Activated CD4-positive, alpha-beta T cell treated with anti-CD3 and anti-CD28 coated beads, Interleukin-2, Interleukin-4, amounts not matched to agents 100 ng/mL and 50 ng/mL, durations not matched to agents 16 hours and 8 hours (primary cell): ENCODE results near the gene SELENOO.
"Not testable (repeated sequence)": the region's sequence is repeated elsewhere in the genome, so short reads cannot be mapped to it uniquely, and the experiment has no call there.

Source experiments
- DNase-seq: peaks from one replicate; pipeline ENCODE4 v3.0.0-alpha.2; 2020; ENCODE audit warnings: low spot score

The SELENOO gene, protein sequence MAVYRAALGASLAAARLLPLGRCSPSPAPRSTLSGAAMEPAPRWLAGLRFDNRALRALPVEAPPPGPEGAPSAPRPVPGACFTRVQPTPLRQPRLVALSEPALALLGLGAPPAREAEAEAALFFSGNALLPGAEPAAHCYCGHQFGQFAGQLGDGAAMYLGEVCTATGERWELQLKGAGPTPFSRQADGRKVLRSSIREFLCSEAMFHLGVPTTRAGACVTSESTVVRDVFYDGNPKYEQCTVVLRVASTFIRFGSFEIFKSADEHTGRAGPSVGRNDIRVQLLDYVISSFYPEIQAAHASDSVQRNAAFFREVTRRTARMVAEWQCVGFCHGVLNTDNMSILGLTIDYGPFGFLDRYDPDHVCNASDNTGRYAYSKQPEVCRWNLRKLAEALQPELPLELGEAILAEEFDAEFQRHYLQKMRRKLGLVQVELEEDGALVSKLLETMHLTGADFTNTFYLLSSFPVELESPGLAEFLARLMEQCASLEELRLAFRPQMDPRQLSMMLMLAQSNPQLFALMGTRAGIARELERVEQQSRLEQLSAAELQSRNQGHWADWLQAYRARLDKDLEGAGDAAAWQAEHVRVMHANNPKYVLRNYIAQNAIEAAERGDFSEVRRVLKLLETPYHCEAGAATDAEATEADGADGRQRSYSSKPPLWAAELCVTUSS

DNA sequence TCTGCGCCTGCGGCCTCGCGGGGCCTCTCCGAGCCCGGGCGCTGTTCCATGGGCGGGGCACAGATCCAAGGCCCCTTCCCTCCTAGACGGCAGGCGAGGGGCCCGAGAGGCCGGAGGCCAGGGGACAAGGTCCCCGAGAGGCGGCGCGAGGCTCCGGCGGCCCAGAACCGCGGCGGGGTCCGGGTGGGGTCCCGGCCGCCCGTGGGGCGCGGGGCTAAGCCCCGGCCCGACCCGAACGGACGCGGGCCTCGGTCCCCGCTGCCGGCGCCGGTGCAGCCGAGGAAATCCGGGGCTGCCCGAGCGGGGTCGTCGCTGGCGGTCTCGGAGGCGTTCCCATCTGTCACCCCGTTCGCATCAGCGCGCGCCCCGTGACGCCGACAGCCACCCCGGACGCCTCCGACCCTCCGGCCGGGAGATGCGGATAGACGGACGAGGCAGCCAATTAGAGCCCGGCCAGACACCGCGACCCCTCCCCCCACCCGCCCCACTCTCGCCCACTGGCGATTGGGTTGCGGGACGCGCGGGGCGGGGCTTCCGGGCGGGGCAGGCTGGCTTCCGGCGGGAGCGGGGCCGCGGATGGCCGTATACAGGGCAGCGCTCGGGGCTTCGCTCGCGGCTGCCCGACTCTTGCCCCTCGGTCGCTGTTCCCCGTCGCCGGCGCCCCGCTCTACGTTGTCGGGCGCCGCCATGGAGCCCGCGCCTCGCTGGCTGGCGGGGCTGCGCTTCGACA lies at the start of gene SELENOO:
TSS of gene SELENOO (plus strand) at position 551 of the 730 bp plus-strand sequence. CDS start at position 577, 26 bp downstream.
- DNase-seq: peak; percentile 91

DNA sequence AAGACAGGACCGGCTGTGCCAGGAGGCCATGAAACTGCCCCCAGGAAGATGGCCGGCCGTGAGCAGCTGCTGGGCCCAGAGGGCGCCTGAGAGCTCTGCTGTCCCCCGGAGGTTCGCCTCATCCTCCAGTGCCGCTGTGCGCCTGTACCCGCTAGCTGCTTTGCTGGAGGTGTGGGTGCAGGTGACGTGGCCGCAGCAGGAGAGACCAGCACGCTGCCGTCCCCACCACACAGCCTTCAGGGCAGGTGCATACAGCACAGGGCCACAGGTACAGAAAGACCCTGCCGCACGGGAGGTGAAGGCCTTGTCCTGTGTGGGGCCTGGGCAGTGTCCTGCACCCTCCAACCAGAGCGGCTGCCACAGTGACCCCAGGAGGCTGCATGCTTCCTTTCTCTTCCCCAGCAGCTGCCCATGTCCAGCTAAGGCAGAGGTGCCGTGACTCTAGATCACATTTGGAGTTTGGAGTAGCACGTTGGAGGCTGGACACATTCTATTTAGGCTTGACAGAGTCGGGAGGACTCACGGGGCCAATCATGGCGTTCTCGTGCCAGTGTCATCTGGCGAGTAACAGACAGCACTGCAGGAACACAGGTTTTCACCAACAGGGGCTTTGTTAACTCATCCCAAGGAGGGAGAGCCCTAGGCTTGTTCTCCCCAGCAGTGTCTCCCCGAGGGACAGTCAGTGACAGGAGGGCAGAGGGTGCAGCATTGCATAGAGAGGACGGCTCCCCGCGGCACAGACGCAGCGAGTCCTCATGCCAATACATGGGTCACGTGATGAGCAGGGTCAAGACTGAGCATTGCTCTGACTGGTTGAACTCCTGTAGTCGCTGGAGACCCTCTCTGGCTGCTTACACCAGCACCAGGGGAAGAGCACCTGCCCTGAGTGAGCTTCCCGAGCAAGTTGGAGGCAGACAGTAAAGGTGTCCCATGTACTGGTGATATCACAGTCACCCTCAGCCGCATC lies 49.0 kb upstream of the SELENOO start:
- DNase-seq: no peak

DNA sequence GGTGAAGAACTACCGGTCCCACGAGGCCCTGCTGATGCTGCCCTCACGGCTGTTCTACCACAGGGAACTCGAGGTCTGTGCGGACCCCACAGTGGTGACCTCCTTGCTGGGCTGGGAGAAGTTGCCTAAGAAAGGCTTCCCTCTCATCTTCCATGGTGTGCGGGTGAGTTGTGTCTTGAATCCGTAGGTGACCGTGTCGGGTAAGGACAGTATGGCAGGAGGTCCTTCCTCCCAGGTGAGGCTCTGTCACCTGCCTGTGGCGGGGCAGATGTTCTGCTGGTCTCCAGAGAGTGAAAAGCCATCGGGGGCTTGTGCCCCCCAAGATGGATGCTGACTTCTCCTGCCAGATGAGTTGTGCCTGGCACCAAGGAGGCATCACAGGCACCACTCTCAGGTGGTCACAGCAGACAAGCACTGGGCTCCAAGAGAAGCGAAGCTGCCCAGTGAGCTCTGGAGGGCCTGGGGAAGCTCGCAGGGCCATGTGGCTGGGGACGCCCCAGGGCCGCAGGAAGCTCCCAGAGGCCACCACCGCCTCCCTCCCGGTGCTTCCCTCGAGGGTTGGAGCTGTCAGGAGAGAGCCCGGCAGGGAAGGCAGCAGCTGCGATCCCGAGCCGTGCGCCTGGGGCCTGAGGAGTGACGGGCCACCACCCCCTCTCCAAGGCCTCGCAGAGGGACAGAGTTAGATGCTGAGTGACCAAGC lies 47.6 kb upstream of the SELENOO start:
- DNase-seq: no peak

DNA sequence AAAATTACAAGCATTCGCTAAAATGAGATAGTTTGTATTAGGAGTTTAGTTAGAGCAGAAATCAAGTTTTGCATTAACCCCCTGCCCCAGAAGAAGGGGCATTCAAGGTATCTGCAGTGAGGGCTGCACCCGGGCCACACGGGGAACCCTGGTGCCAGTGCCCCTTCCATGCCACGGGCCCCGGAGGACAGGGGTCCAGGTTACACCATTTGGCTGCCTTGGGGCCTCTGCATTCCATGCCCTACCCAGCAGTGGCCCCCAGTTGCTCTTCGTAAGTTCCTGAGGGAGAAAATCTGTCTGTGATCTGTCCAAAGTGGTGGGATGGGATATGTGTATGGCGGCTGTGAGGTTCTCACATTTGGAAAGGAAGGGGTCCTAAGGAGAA lies 47.1 kb upstream of the SELENOO start:
- DNase-seq: no peak

DNA sequence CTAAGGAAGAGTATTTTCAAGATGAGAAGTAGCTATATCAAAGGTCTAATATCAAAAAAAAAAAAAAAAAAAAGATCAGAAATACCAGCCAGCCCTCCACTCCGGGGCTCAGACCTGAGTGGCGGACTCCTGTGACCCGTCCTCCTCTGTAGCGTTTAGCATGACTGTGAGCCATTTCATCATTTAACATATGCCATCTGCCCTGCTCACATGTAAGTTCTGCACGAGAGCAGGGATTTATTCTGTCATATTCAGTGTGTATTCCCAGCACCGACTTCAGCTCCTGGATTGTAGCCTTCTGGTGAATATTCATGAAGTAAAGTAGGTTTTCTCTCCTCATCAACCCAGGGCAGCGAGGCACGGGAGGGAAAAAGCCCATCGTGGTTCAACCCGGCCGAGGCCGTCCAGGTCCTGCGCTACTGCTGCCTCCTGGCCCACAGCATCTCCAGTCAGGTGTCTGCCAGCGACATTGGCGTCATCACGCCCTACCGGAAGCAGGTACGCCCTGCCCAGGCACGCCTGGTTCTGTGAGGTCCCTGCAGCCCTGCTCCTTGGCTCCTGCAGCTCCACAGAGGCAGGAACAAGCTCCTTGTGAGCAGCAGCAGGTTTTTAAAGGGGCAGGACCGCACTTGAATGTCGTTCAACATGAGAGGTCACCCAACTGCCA lies 43.0 kb upstream of the SELENOO start:
- DNase-seq: no peak

DNA sequence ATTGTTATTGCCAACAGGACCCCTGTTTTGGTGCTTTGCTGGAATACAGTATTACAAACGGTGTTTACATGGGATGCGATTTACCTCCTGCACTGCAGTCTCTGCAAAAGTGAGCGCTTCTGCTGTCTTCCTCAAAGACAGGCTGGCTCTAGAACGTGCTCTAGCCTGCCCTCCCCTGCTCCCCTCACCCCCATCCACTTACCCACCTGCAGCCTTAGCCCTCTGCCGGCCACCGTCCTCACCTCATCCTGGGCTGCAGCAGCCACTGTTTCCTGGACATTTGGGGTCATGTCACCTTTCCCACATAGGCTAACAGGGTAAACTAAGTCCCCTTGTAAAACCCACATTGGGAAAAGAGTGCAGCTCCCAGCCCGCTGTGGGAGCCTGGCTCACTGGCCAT lies 39.9 kb upstream of the SELENOO start:
- no peak for DNase-seq

DNA sequence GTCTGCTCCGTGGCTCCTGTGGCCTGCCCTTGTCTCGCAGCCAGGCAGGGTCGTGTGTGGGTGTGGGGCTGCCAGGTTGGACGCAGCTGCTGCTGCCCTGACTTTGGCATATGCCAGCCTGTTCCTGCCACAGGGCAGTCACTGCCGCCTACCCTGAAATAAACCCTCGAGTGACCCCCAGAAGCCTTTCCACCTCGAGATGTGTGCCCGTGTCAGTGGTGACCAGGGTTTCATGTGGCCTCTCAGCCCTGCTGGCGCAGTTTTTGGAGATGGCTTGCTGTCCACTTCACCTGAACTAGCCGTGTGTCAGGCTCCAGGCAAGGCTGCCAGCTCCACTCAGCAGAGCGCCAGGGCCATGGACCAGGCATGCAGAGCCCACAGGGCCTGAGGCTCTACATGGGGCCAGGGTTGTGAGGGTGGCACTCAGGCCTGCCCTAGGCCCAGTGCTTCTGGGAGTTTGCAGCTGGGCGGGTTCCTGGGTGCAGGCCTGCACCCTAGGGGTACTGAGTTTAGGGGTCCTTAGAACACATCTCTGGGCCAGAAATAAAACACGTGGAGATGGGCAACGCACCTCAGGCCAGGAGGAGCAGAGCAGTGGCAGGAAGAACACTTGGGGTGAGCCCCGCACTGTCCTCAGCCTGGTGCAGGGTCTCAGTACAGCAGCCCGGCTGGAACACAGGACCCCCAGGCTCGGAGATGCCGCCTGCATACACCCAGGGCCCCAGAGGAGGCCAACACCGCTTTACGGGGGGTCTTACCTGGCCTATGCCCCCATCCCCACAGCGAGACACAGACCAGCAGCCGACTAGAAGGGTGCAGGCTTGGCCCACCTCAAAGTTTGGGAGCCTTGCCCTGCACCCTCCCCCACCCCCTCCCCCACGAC lies 39.1 kb upstream of the SELENOO start:
- no peak for DNase-seq

DNA sequence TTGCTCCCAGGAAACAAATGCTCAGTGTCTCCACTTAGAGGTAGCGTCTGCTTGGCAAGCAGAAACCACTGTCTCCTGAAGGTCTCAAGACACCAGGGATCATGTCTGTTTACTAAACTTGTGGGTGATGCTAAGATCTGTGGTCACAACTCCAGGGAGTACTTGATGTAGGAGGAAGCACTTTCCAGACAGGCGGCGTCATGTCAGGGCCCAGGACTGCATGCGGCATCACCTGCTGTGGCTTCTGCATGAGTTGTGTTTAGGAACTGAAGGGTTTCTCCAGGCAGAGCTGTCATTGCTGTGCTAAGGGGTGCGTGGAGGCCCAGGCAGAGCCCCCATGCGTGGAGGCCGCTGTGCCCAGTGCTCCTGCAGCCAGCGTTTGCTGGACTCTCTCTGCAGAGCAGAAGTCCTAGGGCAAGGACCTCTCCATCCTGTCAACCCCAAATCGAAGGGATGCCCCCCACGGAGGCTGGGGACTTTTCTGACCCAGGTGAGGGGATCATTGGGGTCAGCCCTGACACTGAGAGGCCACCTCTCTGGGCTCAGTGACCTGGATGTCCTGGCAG lies 38.3 kb upstream of the SELENOO start:
- DNase-seq: no peak

DNA sequence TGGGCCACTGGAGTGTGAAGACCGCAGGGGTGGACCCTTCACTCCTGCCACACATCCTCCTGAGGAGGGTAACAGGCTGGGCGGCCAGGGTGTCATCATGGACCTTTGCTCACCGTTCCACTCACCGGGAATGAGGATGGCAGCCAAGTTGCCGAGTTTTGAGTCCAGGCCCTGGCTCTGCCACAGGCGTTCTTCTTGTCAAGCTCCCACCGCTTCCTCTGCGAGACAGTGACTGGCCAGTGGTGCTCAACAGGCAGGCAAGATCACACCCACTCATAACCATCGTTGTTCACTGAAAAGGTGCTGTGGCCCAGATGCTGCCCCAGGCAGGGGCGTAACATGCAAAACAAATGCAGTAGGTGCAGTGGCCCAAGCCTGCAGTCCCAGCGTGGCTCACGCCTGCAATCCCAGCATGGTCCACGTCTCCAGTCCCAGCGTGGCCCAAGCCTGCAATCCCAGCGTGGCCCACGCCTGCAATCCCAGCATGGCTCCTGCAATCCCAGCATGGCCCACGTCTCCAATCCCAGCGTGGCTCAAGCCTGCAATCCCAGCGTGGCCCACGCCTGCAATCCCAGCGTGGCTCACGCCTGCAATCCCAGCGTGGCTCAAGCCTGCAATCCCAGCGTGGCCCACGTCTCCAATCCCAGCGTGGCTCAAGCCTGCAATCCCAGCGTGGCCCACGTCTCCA lies 35.2 kb upstream of the SELENOO start:
- no peak for DNase-seq

DNA sequence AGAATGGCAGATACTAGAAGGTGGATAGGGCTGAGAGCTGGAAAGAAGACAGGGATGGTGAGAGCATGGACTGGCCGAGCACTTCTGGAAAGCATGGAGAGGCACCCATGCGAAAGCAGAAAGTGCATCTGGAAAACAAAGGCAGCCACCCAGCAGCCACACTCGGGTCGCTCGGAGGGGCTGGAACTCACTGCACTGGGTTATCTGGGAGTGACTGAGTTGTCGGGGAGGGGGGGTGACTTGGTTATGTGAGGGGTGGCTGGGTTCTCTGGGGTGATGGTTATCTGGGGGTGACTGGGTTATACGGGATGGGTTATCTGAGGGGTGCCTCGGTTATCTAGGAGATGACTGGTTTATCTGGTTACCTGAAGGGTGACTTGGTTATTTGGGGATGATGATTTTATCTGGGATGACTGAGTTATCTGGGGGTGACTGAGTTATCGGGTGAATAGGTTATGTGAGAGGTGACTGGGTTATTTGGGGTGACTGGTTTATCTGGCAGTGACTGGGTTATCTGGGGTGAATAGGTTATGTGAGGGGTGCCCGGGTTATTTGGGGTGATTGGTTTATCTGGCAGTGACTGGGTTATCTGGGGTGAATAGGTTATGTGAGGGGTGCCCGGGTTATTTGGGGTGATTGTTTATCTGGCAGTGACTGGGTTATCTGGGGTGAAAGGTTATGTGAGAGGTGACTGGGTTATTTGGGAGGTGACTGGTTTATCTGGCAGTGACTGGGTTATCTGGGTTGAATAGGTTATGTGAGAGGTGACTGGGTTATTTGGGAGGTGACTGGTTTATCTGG lies 32.9 kb upstream of the SELENOO start:
- no peak for DNase-seq

DNA sequence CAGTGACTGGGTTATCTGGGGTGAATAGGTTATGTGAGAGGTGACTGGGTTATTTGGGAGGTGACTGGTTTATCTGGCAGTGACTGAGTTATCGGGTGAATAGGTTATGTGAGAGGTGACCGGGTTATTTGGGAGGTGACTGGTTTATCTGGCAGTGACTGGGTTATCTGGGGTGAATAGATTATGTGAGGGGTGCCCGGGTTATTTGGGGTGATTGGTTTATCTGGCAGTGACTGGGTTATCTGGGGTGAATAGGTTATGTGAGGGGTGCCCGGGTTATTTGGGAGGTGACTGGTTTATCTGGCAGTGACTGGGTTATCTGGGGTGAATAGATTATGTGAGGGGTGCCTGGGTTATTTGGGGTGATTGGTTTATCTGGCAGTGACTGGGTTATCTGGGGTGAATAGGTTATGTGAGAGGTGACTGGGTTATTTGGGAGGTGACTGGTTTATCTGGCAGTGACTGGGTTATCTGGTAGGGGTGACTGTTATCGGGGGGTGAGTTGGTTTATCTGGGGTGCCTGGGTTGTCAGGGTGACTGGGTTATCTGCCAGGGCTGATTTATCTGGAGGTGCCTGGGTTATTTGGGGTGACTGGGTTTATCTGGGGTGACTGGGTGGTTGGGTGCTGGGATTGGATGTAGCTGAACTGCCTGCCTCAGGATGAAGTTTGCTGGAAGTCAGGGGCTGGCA lies 32.2 kb upstream of the SELENOO start:
- not testable (repeated sequence) for DNase-seq

DNA sequence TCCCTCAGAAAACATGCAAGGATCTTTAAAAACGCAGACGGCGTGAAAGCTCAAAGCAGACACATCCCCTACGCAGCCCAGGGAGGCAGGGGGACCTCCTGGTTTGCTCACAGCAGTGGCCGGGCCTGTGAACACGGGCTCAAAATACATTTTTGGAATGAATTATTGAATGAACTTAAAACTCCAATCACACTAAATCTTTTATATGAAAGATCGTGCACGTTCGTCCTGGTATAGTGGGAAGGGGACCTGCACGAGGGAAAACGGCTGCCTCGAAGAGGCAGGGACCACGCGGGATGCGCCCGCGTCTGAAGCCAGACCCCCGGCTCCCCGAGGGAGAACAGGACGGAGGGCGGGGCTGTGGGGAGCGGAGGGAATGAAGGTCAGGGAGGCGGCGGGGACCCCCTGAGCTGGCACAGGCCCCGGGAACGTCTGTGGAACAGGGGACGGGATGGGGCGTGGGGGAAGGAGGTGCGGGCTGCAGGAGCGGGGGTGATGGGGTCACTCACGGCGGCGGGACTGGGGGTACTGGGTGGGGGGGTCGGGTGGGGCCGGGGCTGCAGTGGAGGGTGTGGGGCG lies 31.5 kb upstream of the SELENOO start:
- no peak for DNase-seq

DNA sequence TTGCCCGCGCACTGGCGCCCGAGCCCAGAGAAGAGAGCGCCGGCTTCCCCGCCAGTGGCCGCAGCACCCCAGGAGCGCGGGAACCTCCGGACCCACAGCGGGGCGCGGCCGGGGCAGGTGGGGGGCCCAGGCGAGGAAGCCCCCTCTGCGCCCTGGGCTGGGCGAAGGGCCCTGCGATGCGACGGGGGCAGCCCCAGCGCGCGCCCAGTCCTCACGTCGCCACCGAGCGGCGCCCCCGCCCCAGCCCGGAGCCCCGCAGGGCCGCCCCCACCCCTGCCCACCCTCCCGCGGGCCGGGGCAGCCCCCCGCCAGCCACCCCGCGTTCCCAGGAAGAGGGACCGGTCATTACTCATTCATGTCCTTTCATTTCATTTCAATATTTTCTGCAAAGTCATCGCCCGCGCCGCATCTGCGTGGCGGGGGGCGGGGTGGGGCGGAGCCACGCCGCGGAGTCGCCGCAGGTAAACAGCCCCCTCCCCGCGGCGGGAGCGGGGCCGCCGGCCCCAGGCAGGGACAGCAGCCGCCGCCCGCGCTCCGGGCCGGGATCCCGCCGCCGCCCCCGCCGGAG lies 31.0 kb upstream of the SELENOO start:
- DNase-seq: peak; percentile 71

DNA sequence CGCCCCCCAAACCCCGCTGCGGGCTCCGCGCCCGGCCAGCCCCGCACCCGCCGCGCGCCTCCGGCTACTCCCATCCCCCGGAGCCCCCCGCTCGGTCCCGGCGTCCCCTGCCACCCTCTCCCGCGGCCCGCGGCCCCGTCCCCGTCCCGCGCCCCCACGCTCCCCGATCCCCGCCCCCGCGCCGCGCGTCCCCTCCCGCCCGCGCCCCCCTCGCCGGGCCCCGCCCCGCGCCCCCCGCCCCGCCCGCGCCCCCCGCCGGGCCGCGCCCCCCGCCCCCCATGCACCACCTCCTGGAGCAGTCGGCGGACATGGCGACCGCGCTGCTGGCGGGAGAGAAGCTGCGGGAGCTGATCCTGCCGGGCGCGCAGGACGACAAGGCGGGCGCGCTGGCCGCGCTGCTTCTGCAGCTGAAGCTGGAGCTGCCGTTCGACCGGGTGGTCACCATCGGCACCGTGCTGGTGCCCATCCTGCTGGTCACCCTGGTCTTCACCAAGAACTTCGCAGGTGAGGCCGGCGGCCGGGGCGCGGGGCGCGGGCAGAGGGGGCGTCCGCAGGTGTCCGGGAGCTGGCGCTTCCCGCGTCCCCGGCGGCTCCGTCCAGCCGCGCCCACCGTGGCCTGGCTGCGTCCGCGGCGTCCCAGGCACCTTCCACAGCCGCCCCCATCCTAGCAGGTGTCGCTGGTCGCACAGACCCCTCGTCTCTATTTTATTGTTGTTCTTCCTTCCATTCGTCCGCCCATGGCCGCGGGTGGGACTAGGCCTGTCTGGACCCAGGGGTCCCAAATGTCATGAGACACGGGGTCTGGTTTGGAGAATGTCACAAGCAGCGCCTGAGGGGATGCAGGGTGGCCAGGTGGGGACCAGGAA lies 30.1 kb upstream of the SELENOO start, which contains the start of gene PANX2:
TSS of gene PANX2 (plus strand) at position 279 of the 866 bp plus-strand sequence. CDS start at position 279, 0 bp downstream.
- DNase-seq: no peak

DNA sequence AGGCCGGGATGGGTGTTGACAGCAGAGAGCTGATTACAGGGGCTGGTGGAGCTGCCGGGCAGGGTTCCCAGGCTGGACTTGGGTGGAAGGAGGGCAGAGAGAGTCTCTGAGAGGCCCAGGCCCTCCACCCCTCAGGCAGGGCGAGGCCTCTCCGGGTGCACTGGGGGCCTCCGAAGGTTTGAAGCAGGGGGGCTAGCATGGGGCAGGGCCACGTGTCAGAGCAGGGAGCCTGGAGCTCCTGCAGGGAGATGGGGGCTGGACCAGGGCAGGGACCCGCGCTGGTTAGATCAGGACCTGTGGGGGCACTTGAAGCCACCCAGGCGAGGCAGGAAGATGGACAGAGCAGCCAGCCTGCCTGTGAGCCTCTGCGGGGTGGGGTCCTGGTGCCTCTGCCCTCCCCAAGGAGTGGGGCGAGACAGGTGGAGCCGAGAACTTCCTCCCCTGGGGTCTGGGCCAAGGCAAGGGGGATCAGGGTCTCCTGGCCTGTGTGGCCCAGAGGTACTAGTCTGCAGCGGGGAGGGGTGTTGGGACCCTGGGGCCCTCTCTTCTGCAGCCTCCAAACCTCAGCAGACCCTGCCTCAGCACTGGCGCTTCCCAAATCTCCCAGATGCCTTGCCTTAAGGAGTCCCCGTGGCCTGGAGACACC lies 29.4 kb upstream of the SELENOO start:
- DNase-seq: no peak
